ENCODE results near the gene FAM20B.

GRCh38 chr1:179099891-179100290, 74.2 kb downstream of the FAM20B start:
- TF ChIP-seq, protein P1, sequence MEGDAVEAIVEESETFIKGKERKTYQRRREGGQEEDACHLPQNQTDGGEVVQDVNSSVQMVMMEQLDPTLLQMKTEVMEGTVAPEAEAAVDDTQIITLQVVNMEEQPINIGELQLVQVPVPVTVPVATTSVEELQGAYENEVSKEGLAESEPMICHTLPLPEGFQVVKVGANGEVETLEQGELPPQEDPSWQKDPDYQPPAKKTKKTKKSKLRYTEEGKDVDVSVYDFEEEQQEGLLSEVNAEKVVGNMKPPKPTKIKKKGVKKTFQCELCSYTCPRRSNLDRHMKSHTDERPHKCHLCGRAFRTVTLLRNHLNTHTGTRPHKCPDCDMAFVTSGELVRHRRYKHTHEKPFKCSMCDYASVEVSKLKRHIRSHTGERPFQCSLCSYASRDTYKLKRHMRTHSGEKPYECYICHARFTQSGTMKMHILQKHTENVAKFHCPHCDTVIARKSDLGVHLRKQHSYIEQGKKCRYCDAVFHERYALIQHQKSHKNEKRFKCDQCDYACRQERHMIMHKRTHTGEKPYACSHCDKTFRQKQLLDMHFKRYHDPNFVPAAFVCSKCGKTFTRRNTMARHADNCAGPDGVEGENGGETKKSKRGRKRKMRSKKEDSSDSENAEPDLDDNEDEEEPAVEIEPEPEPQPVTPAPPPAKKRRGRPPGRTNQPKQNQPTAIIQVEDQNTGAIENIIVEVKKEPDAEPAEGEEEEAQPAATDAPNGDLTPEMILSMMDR (conservative IDR thresholded peaks at IDR 0.05; ENCODE audit: low read length) = no peak
- no peak for TF ChIP-seq EZH2phosphoT487 (IDR thresholded peaks at IDR 0.05; ENCODE audit: borderline replicate concordance)
